ENCODE measurements around the gene CEACAM5.

GRCh38 chr19:41734585-41734984 lies 26.2 kb downstream of the CEACAM5 start:
- no peak for TF ChIP-seq CTCF (conservative IDR thresholded peaks at IDR 0.05; ENCODE audit: low read length)
- TF ChIP-seq EZH2phosphoT487 (IDR thresholded peaks at IDR 0.05; ENCODE audit: borderline replicate concordance, low read depth, low read length): no peak

Data from OCI-LY7 (cell line).